ENCODE measurements around the gene ACBD7. TPM values are rescaled to one million over a fixed set of nuclear protein-coding genes. Genes with fewer than 3 reads are reported as not detected.

The ACBD7 gene
- total RNA-seq, 2 donors from 2014 or later, result 3.7 to 8.5 TPM

GRCh38 chr10:15068802-15069201 is 19.8 kb downstream of the ACBD7 start:
- H3K27me3 Mint-ChIP-seq (ENCODE audit: insufficient read depth), result no peaks in the 10 kb centered on the region
- peaks cover 14% of the 10 kb centered on the region for H3K36me3 Mint-ChIP-seq (ENCODE audit: low read depth)
- H3K9me3 ChIP-seq (ENCODE audit: control insufficient read depth, low read length), result peaks cover 41% of the 10 kb centered on the region
- no peak overlapping the region for H3K27ac ChIP-seq (ENCODE audit: low read depth, low read length)
- no peak for TF ChIP-seq CTCF (conservative IDR thresholded peaks at IDR 0.05)
- no peaks in the 10 kb centered on the region for H3K4me1 Mint-ChIP-seq
- no peak for DNase-seq
- 93% methylated on average over 3 of the region's 3 CpGs; no CpG with 5 or more reads in 1 of the 2 experiments for WGBS, 2 experiments (ENCODE audit: insufficient coverage in 1 of 2, insufficient read length in 1 of 2)
- H3K27ac Mint-ChIP-seq, result no peak overlapping the region
- H3K4me1 ChIP-seq (ENCODE audit: control insufficient read depth, insufficient read depth, low read length), result no peaks in the 10 kb centered on the region
- H3K9me3 Mint-ChIP-seq, result peaks cover 28% of the 10 kb centered on the region
- H3K9ac ChIP-seq (ENCODE audit: extremely low read depth, low read length, poor library complexity, severe bottlenecking), result no peak overlapping the region
- no peak overlapping the region for H3K4me3 ChIP-seq (ENCODE audit: low read length)
- H3K4me3 Mint-ChIP-seq, result no peak overlapping the region
- no peaks in the 10 kb centered on the region for H3K36me3 ChIP-seq (ENCODE audit: control insufficient read depth, insufficient read depth, low read length)
- no peaks in the 10 kb centered on the region for H3K27me3 ChIP-seq (ENCODE audit: control insufficient read depth, insufficient read depth, low read length, poor library complexity, severe bottlenecking)

- Histone ChIP-seq H3K36me3 (ENCODE audit: control insufficient read depth, insufficient read depth, low read length) (no peaks in the 10 kb centered on the region), H3K27me3 (ENCODE audit: control insufficient read depth, insufficient read depth, low read length, poor library complexity, severe bottlenecking) (no peaks in the 10 kb centered on the region), H3K4me3 (ENCODE audit: low read length) (no peak overlapping the region), H3K4me1 (ENCODE audit: control insufficient read depth, insufficient read depth, low read length) (no peaks in the 10 kb centered on the region), H3K27ac (ENCODE audit: low read depth, low read length) (no peak overlapping the region), H3K9ac (ENCODE audit: extremely low read depth, low read length, poor library complexity, severe bottlenecking) (no peak overlapping the region), H3K9me3 (ENCODE audit: control insufficient read depth, low read length) (peaks cover 25% of the 10 kb centered on the region)
- TF ChIP-seq CTCF (conservative IDR thresholded peaks at IDR 0.05), result no peak
- DNase-seq, result no peak
- Mint-ChIP-seq H3K27me3 (ENCODE audit: insufficient read depth) (no peaks in the 10 kb centered on the region), H3K27ac (no peak overlapping the region), H3K36me3 (ENCODE audit: low read depth) (peaks cover under 1% of the 10 kb centered on the region), H3K9me3 (peaks cover 12% of the 10 kb centered on the region), H3K4me3 (no peak overlapping the region), H3K4me1 (no peaks in the 10 kb centered on the region)
- WGBS, 2 experiments (ENCODE audit: insufficient coverage in 1 of 2, insufficient read length in 1 of 2), result 88 to 100% methylated on average over 3 to 5 of the region's 5 CpGs
These were observed 21.4 kb downstream of the ACBD7 start for GRCh38 chr10:15067154-15067553.

GRCh38 chr10:15060638-15061037 is 27.9 kb downstream of the ACBD7 start:
- Mint-ChIP-seq H3K4me1 (no peaks in the 10 kb centered on the region), H3K27me3 (ENCODE audit: insufficient read depth) (peaks cover 2% of the 10 kb centered on the region), H3K36me3 (ENCODE audit: low read depth) (peaks cover 2% of the 10 kb centered on the region), H3K4me3 (no peak overlapping the region), H3K27ac (no peak overlapping the region), H3K9me3 (peaks cover 25% of the 10 kb centered on the region)
- DNase-seq, result no peak
- Histone ChIP-seq H3K4me1 (ENCODE audit: control insufficient read depth, insufficient read depth, low read length) (no peaks in the 10 kb centered on the region), H3K4me3 (ENCODE audit: low read length) (no peak overlapping the region), H3K9ac (ENCODE audit: extremely low read depth, low read length, poor library complexity, severe bottlenecking) (no peak overlapping the region), H3K27ac (ENCODE audit: low read depth, low read length) (no peak overlapping the region), H3K9me3 (ENCODE audit: control insufficient read depth, low read length) (peaks cover 27% of the 10 kb centered on the region), H3K27me3 (ENCODE audit: control insufficient read depth, insufficient read depth, low read length, poor library complexity, severe bottlenecking) (no peaks in the 10 kb centered on the region), H3K36me3 (ENCODE audit: control insufficient read depth, insufficient read depth, low read length) (no peaks in the 10 kb centered on the region)
- WGBS, 2 experiments (ENCODE audit: insufficient coverage in 1 of 2, insufficient read length in 1 of 2), result 89% methylated on average over 2 of the region's 2 CpGs; no CpG with 5 or more reads in 1 of the 2 experiments
- no peak for TF ChIP-seq CTCF (conservative IDR thresholded peaks at IDR 0.05)

All from endodermal cell (in vitro differentiated cells).